GM08714 (cell line): ENCODE data around the gene BCAS1.

Experiments
- H3K4me3 ChIP-seq: fragments of 200-500 bp; sonication (Bioruptor generic); 2 replicates; pipeline ENCODE4 v1.5.1; 2014; ENCODE audit warnings: mild to moderate bottlenecking, low read length, inconsistent platforms
- ZNF274 ChIP-seq: IDR thresholded peaks from 2 replicates; pipeline ENCODE4 v1.6.1; 2012; ENCODE audit warnings: mild to moderate bottlenecking, low read depth, low read length

The BCAS1 gene

GRCh38 chr20:54108326-54108642 is 37.9 kb upstream of the BCAS1 start:
- no peak overlapping the region for H3K4me3 ChIP-seq
- no peak for TF ChIP-seq ZNF274

GRCh38 chr20:54107600-54108325 is 37.4 kb upstream of the BCAS1 start:
- TF ChIP-seq ZNF274, result no peak
- no peak overlapping the region for H3K4me3 ChIP-seq

GRCh38 chr20:54107181-54107580 is 36.8 kb upstream of the BCAS1 start:
- no peak overlapping the region for H3K4me3 ChIP-seq

GRCh38 chr20:54106162-54106561 is 35.8 kb upstream of the BCAS1 start:
- TF ChIP-seq ZNF274, result no peak
- H3K4me3 ChIP-seq, result no peak overlapping the region

More at GRCh38 chr20:54107181-54107580, 36.8 kb upstream of the BCAS1 start:
- TF ChIP-seq ZNF274, result no peak

GRCh38 chr20:54105653-54106052 is 35.3 kb upstream of the BCAS1 start:
- TF ChIP-seq ZNF274, result no peak
- no peak overlapping the region for H3K4me3 ChIP-seq

- H3K4me3 ChIP-seq, result no peak overlapping the region
- TF ChIP-seq ZNF274, result no peak
Measured at GRCh38 chr20:54104781-54105180, 34.4 kb upstream of the BCAS1 start.

GRCh38 chr20:54103762-54104600 is 33.6 kb upstream of the BCAS1 start:
- TF ChIP-seq ZNF274, result no peak
- no peak overlapping the region for H3K4me3 ChIP-seq

GRCh38 chr20:54103067-54103761 is 32.8 kb upstream of the BCAS1 start:
- TF ChIP-seq ZNF274, result no peak
- H3K4me3 ChIP-seq, result no peak overlapping the region

GRCh38 chr20:54102543-54102942 is 32.1 kb upstream of the BCAS1 start:
- no peak for TF ChIP-seq ZNF274
- no peak overlapping the region for H3K4me3 ChIP-seq

- no peak overlapping the region for H3K4me3 ChIP-seq
- no peak for TF ChIP-seq ZNF274
Measured at GRCh38 chr20:54100563-54100962, 30.2 kb upstream of the BCAS1 start.

- no peak overlapping the region for H3K4me3 ChIP-seq
- no peak for TF ChIP-seq ZNF274
Measured at GRCh38 chr20:54099894-54100293, 29.5 kb upstream of the BCAS1 start.

- no peak for TF ChIP-seq ZNF274
Measured at GRCh38 chr20:54098047-54098446, 27.7 kb upstream of the BCAS1 start.

GRCh38 chr20:54097236-54097529 is 26.8 kb upstream of the BCAS1 start:
- H3K4me3 ChIP-seq, result no peak overlapping the region
- no peak for TF ChIP-seq ZNF274

More at GRCh38 chr20:54098047-54098446, 27.7 kb upstream of the BCAS1 start:
- no peak overlapping the region for H3K4me3 ChIP-seq

GRCh38 chr20:54095824-54096223 is 25.4 kb upstream of the BCAS1 start:
- TF ChIP-seq ZNF274, result no peak
- no peak overlapping the region for H3K4me3 ChIP-seq

- H3K4me3 ChIP-seq, result no peak overlapping the region
- TF ChIP-seq ZNF274, result no peak
Measured at GRCh38 chr20:54094268-54094580, 23.8 kb upstream of the BCAS1 start.
